HL-60/S4 (cell line): Measurements from ENCODE around the gene IGFL2.
"Not testable (repeated sequence)": the region's sequence is repeated elsewhere in the genome, so short reads cannot be mapped to it uniquely, and the experiment has no call there.

ENCODE experiments used
- in situ Hi-C: fragments of 300-500 bp; cut with MboI; formaldehyde crosslinking; loops from 2 replicates; pipeline ENCODE4 v1.14.3; 2022; ENCODE audit warnings: low sequenced_read_pairs

Gene IGFL2

DNA sequence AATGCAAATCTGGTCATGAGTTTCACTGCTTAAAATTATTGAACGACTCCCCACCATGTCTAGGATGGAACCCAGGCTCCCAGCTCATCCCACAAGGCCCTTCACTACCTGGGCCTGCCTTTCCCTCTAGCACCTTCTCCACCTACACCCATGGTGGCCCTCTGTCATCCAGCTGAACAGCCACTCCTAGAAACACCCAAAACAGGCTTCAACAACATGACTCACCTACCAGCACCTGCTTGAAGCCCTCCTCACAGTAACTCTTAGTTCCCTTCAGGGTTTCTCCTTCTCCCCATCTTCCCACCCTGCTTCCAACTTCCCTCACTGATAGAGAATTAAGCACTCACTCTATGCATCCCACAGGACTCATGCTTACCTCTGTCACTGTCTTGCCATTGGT lies 6.6 kb upstream of the IGFL2 start:
- in situ Hi-C loops = no loop called here

DNA sequence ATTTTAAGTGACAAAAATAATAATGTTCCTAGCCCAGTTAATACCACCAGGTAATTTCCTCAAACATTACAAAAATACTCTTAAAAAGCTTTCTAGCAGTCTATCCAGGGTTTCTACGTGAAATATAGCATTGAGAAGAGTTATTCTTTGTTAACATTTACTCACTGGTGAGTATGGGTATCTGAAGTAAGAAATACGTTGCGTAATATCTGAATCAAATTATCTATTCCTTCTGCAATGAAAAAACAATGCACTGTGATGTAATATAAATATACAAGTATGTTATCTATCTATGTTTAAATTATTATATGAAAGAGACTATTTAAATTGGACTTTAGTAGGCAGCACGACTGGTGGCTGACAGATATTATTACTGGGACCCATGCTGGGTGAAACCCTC lies 5.7 kb upstream of the IGFL2 start:
- in situ Hi-C loops = no loop called here

DNA sequence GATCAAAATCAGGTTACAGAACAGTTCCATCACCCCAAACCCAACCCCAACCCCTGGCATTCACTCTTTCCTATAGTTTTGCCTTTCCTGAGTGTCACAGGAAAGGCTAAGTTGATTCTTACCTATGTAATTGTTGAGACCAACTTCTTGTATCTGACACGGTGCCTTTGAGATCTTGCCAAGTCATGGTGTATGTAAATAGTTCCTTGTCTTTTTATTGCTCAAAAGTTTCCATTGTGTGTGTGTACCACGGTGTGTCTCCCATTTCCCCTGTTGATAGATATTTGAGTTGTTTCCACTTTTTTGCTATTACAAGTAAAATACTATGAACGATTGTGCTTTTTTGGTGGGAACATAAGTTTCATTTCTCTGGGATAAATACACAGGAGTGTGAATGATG lies 3.3 kb upstream of the IGFL2 start:
- in situ Hi-C loops = no loop called here

DNA sequence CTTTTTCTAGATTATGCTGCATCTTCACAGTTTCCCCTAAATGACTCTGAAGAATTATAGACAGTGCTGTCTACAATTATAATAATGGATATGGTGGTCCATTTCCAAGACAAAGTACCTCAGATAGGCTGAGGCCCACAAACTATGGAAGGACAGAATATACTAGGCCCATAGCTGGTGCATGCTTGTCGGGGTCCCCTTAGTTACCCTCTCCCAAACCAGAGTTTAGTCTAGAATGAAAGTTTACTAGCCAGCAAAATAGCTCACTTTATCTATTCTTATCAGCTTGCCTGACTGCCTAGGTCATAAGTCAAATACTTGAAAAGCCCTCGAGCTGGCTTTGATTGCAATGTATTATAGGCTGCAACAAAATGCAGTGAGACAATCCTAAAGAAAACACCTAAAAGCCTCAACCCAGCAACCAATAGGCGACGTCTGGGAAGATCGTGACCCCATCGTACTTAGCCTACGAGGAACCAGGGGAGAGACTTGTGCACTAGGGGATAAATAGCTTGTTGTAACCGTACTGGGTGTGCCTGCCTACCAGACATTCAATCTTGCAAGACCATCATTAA lies 785 bp upstream of the IGFL2 start:
- in situ Hi-C loops = no loop called here

DNA sequence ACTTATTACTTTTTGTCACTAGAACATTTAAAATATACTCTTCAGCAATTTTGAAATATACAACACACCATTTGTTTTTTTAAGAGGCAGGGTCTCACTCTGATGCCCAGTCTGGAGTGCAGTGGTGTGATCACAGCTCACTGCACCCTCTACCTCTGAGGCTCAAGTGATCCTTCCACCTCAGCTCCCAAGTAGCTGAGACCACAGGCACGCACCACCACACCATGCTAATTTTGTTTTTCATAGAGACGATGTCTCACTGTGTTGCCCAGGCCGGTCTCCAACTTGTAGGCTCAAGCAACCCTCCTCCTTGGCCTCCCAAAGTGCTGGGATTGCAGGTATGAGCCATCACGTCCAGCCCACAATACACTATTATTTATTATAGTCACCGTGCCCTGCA lies 2.6 kb downstream of the IGFL2 start:
- in situ Hi-C loops = no loop called here

DNA sequence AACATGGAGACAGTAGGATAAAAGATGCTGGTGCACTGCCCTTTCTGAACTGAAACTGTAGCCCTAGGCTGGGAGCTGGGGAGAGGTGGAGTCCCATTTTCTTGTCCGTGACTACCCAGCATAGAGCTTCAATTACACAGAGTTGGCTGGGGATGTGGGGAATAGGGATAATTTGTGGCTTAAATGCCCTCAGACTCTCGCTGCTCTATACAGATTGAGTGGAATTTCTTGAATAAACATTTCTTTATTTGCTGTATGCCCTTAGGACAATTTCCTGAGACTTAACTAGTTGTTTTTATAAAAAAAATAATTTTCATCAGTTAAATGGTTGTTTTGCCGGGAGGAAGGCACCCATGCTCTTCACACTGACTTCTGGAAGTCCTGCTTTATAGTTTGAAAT lies 7.2 kb downstream of the IGFL2 start:
- in situ Hi-C loops = no loop called here

DNA sequence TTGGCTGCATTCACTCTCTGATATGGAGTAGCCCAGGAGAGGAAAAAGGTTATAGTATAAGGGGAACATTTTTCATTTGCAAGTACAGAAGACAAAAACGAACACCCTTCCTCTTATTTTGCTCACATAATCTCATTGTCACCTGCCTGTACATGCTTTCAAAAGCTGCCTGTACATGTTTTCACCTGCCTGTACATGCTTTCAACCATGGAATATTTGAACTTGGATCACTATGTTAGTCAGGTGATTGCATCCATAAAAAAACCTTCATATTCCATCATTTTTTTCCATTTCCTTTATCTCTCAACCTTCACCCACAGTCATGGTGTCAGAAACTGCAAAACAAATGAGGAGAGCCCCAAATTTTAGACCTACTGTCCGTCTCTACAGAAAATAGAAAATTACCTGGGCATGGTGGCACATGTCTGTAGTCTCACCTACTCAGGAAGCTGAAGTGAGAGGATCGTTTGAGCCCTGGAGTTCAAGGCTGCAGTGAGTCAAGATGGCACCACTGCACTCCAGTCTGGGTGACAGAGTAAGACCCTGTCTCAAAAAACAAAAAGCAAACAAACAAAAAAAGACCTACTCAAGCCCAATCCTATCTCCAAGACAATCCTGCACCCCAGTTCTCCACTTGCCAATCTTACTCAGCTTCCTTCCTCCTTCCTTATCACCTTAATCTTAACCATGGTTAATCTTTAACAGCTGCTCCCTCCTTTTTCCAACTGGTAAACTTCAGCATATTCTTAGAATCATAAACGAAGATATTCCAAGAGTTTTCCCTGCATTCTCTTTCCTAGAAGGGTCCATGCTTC lies 11.6 kb downstream of the IGFL2 start:
- in situ Hi-C loops = no loop called here

DNA sequence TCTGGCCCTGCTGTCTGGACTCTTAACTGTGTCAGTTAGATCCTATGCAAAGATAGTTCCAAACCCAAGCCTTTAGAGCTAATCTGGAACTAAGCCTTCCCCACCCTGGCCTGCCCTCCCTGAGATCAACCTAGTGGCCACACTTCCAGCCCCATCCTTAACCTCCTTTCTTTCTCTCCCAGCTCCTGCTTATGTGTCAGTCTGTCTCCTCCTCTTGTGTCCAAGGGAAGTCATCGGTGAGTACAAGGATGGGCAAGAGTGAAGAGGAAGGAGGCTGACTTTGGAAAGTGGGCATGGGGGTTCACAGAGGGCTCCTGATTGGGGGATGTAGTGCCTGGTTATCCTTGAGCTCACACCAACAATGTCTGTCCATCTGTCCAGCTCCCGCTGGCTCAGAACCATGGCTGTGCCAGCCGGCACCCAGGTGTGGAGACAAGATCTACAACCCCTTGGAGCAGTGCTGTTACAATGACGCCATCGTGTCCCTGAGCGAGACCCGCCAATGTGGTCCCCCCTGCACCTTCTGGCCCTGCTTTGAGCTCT lies 12.3 kb downstream of the IGFL2 start:
- in situ Hi-C loops = no loop called here

DNA sequence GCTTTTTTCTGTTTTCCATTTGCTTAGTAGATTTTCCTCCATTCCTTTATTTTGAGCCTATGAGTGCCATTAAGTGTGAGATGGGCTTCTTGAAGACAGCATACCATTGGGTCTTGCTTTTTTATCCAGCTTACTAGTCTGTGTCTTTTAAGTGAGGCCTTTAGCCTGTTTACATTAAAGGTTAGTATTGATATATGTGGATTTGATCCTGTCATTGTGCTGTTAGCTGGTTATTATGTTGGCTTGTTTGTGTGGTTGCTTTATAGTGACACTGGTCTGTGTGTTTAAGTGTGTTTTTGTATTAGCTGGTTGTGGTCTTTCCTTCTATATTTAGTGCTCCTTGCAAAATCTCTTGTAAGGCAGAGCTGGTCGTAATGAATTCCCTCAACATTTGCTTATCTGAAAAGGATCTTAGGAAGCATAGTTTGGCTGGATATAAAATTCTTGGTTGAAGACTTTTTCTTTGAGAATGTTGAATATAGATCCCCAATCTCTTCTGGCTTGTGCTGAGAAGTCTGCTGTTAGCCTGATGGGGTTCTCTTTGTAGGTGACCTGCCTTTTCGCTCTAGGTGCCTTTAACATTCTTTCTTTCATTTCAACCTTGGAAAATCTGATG lies 13.7 kb downstream of the IGFL2 start:
- in situ Hi-C loops = not testable (repeated sequence)

DNA sequence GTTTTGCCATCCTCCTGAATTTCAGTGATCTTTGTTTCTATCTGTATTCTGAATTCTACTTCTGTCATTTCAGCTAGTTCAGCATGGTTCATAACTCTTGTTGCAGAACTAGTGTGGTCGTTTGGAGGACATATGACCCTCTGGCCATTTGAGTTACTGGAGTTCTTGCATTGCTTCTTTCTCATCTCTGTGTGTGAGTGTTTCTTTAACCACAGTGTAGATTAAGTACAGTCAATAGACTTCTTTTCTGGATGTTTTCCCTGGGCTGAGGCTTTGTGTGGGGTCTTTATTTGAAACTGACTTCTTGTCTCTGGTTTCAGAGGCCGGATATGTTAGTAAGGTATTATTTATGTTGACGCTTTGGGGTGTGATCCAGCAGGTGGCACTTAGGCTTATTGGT lies 14.7 kb downstream of the IGFL2 start:
- in situ Hi-C loops = no loop called here

DNA sequence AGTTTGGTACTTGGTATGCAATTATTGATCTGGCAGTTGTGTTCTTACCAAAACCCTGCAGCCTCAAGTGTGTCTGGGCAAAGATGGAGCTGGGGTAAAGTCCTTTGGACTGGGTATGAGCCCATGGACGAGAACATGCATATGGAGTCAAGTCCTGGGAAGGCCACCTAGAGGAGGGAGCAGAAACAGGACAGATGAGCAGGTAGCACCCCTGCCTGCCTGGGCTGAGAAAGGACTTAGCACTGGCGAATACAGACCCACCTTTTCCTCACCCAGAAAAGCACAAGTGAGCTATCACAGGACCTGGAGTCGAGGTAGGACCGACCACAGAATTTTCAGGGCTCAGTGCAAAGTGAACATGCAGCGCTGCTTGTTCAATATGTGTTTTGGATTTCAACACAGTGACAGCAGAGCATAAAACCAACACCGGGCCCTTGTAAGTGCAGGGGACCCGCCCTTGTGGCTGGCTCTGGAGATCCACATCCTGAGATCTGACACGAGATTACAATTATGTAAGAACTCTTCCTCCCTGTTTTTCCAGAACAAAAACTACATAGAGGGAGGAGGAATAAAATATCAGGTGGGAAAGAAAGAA lies 25.9 kb downstream of the IGFL2 start:
- in situ Hi-C loops = no loop called here

DNA sequence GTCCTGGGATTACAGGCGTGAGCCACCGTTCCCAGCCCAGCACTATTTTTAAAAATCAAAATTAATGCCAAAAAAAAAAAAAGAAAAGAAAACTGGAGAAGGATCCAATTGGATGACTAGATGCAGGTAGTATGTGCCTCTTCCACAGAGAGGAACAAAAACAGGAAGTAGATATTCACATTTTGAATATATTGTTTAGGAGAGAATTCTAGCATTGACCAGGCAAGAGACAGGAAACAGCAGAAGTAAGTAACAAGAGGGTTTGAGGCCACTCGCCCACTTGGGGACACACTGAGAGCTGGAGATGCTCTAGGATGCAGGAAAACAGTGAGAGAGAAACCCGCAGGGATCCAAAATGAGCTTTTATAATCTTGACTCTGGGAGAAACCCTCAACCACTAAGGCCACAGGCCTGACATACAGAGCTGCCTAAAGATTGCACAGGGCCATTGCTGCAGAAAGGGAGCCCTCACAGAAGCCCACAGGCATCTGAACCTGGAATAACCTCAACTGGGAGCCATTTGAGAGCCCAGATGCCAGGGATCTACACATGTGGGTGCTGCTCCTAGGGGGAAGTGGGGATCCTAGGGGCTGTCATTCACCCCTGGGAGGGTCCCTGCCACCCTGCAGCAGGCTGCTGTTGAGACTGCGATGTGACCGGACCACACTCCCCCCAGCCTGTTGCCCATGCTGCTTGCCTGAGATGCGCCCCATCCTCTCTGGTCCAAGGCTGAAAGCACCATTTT lies 28.2 kb downstream of the IGFL2 start:
- in situ Hi-C loops = no loop called here

DNA sequence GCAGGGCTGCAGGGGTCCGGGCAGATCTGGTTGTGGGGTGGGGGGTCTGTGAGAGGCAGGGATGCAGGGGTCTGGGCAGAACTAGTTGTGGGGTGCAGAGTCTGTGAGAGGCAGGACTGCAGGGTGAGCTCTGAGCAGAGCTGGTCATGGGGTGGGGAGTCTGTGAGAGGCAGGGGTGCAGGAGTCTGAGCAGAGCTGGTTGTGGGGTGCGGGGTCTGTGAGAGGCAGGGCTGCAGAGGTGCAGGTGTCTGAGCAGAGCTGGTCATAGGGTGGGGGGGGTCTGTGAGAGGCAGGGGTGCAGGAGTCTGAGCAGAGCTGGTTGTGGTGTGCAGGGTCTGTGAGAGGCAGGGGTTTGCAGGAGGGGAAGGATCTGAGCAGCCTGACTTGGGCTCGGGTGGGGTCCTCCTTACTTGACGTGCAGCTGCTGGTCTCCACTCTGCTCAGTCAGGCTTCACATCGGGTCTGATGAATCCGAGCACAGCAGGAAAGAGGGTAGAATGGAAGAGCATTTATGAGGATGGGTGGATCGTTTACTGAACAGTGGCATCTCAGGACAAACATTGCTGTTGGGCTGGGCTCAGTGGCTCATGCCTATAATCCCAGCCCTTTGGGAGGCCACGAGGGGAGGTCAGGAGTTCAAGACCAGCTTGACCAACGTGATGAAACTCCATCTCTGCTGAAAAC lies 31.2 kb downstream of the IGFL2 start:
- in situ Hi-C loops = no loop called here

DNA sequence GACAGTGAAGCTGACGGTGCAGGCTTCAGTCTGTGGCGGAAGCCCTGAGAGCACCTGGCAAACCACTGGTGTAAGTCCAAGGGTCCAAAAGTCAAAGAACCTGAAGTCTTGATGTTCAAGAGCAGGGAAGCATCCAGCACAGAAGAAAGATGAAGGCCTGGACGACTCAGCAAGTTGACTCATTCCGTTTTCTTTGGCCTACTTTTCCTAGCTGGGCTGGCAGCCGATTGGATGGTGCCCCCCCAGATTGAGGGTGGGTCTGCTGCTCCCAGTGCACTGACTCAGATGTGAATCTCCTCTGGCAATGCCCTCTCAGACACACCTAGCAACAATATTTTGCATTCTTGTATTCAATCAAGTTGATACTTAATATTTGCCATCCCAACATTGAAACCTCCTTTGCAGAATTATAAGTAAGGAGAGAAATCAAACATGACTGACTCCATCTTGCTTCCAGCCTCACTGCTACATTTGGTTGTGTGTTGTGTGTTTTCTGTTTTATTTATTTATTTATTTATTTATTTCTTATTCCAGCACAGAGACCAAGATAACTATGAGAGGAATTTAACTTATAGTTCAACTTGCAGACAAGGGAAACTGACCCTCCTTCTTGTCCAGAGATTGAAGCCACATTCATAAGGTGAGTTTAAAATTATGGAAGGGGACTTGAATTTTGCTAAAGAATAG lies 32.8 kb downstream of the IGFL2 start:
- in situ Hi-C loops = no loop called here

DNA sequence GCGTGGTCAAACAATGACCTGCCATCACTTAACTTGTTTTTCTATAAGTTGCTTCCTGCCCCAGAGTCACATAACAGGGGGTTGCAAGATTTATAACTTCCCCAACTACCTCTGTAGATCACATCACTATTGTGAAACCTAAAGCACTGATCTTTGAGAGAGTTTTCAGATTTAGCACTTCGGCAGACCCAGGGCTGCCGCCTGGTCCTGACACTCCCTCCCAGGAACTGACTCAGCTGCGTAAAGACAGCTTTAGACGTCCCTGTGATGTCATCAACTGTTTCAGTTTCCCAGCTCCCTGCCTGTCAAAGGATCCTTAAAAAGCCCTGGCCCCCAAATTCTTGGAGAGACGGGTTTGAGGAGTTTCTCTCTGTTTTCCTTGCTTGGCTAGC lies 33.3 kb downstream of the IGFL2 start:
- in situ Hi-C loops = no loop called here

DNA sequence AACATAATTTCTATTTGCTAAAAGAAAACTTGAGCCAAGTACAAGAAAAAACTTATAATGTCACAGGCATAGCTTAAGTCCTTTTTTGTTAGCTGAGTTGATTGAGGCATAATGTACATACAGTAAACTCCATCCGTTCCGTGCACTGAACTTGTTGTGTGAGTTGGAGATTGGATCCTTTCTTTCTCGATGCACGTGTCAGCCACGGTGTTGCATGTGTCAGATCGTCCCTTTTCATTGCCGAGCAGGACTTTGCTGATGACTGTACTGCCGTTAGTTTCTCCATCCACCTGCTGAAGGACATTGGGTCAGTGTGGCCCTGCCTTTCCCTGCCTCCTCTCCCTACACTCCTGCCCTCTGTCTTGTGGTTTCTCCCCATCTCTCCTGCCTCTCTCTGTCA lies 34.4 kb downstream of the IGFL2 start:
- in situ Hi-C loops = no loop called here

DNA sequence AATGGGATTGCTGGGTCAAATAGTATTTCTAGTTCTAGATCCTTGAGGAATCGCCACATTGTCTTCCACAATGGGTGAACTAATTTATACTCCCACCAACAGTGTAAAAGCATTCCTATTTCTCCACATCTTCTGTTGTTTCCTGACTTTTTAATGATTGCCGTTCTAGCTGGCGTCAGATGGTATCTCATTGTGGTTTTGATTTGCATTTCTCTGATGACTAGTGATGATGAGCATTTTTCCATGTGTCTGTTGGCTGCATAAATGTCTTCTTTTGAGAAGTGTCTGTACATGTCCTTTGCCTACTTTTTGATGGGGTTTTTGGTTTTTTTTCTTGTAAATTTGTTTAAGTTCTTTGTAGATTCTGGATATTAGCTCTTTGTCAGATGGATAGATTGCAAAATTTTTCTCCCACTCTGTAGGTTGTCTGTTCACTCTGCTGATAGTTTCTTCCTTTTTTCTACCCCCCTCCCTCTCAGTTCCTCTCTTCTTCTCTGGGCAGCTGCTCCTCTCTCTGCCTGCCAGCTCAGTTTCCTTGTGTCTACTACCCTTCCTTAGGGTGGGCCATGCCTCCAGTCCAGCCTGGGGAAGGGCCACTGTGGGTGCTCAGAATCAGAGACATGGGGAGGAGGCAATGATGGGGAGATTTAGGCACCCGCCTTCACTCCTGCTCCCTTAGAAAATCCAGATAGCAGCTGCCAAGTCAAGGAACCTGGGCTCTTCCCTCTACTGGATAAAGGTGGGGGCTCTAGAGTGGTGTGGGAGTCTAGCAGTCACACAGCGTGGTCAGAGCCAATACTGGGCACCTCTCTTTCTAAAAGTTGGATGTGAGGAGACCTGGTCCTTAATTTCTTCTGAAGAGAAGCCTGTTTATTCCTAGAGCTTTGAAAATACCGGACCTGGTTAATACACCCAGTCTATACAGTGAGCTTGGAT lies 37.0 kb downstream of the IGFL2 start:
- in situ Hi-C loops = not testable (repeated sequence)

DNA sequence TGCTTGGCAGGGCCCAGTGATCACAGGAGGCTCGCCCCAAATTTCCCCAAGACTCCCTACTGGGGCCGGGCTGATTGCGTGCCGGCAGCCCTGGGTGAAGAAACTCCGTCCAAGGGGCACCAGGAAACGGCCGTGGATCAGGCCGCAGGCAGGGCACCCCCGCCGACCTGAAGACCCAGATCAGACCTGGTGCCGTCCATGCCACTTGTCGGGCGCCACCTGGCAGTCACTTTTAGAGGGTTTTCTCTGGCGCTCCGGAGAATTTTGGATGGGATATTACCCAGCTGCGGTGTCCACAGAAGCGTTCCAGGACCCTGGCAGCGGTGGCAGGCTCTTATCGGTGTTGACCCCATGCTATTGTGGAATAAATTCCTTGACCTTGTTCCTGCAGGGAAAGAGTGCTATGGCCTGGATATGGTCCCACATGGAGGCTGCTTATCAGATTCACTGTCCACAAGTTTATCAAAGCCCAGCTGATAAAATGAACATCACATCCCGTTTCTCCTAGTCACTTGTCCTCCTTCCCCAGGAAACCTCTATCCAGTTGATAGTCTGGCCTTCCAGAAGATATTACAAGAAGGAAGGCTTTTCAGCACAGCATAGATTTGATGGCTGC lies 38.2 kb downstream of the IGFL2 start:
- in situ Hi-C loops = no loop called here
